GM19468 (cell line): ENCODE results near the gene IQSEC1.

ENCODE experiments used
- ATAC-seq: cut with Tn5 transposase; IDR thresholded peaks from one replicate; pipeline ENCODE4 v1.9.1; 2021; ENCODE audit warnings: mild to moderate bottlenecking, moderate library complexity, moderate number of reproducible peaks; ENCODE audit not compliant: unreplicated experiment; ENCODE audit errors: extremely low read depth

IQSEC1 gene

DNA sequence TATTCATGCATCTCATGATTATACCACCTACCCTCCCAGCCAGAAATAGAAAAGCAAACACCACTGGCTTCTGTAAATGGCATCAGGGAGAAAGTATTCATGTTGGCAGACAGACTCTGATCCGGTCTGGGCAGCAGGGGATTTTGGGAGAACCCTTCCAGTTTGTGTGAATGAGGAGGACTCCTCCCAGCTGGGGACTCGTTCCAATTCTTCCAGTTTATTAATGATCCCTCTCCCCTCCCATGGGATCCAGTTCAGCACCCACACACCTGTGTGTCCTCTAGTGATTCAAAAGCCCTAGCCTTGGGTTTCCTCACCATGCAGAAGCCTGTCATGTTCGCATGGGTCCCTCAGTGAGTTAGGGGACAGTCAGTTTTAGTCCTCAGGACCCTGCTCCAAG lies 110.9 kb downstream of the IQSEC1 start:
- ATAC-seq, result no peak

DNA sequence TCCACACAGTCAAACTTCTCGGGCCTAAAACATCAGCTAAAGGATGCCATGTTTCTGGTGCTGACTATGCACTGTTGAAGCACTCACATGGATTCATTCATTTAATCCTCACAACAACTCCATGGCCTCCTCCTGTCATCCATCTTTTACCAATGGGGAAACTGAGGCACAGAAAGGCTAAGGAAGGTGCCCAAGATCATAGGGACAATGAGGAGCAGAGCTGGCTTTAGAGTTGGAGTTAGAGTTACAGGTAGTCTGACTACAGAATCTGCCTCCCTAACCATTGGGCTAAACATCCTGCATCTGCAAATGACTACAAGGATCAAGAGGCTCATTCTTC lies 111.6 kb downstream of the IQSEC1 start:
- ATAC-seq, result no peak

DNA sequence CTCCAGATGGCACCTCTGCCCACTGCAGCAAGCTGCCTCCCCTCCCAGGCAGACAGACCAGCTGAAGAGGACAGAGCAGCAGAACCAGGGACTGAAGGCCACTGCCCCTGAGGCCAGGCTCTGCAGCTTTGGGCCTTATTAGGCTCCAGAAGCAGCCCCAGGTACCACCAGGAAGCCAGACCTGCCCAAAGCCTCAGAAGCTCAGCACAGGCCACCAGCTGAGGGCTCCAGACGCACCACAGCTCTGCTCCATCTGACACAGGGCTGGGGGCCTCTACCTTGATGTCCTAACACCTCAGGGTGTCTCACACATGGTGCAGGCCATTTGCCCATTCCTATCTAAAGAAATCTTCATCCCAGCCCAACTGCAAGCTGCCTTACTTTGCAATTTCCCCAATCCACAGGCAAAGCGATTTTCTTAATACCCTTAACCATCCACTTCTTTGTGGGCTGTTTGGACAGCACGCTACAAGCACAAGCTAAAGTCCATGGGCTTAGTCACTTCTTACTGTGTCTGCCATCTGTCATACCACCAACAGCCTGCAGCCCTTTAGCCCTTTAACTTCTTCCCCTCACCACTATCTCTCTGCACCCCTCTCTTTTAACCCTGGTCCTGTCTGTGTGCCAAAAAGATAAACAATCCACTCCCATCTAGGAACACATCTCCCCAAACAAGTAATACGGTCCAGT lies 112.1 kb downstream of the IQSEC1 start:
- no peak for ATAC-seq

DNA sequence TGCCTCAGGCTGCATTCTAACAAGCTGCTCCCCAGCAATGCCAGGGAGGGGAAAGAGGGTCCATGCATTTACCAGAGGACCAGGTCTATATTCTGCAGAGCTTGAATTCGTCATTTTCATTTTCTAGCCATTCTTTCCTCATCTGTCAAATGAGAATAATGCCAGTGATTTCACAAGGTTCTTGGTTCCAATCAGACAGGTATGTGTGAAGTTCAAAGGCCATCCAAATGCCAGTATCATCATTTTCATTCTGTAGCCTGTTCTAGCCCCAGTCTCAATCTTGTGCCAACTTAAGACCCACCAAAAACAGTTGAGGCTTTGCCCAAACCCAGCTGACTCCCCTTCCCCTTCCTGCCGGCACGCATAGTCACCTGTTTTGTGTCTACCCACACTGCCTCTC lies 112.7 kb downstream of the IQSEC1 start:
- no peak for ATAC-seq

DNA sequence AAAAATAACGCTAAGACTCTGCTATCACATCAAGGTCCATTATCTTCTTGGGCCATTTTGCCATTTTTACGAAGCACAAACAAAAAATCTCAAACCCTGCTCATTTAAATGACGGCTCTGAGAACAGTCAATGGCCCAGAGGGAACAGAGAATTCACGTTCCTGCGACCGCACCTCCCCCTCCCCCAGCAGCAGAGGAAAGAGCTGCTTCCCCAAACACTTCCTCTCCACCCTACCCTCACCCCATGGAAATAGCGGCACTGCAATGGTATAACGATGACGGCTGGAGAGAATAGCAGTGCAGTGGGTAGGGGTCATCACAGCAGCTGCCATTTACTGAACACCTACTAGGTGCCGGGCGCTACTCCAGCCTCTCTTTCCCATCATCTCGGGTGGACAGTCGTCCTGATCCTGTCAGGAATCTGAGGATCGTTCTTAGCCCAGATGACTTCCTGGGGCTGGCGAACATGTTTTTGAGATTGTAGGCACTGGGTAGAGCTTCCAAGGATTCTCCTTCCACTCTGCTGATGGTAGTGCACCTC lies 113.3 kb downstream of the IQSEC1 start:
- no peak for ATAC-seq

DNA sequence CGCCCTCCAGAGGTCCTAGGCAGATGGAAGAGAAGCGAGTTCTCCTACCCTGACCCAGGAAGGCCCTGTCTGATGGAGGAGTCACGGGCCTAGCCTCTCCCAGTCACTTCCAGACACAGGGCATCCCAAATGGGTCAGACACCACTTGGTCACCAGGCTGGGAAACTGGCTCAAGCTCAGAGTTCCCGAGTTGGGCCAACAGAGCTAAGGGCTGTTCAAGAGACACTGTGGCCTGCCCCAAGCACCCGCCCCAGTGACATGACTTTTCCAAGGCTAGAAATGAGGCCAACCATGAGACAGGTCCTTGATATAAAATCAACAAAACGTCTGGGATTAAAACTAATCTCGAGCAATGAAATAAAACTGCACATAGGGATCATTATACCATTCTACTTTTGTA lies 113.8 kb downstream of the IQSEC1 start:
- ATAC-seq, result no peak

DNA sequence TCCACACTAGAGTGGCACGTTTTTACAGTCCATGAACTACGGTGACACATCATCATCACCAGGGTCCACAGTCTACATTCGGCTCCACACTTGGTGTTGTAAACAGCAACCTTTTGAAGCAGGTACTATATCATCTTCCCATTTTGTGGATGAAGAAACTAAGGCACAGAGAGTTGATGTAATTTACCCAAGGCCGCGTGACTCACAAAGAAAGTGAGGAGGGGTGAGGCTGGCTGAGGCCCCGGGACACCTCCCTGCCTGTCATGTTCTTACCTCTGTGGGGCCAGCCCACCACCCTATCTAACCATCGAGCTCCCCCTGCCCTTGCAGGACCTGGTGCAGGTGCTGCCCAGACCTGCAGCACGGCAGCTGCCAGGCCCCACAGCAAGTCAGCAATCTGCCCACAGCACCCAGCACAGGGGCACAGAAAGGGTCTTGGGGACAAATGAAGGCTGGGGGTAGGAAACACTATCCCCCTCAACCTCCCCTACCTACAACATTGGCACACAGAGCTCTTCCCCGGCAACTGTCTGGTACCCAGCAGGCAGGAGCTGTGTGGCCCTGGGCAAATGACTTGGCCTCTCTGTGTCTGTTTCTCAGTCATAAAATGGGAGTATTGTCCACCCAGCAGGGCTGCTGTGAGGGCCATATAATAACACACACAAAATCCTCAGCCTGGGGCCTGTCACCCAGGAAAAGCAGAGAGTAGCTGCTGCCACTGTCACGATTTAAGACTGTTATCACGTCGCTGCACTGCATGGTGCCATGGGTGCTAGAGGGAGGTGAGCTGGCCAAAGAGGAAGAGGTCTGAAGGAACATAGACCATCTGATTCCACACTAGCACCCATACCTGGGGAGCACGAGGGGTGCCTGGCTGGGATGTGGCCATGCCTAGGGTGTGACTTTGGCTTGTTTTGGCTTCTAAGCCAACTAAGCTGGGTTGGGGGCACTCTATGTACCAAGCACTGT lies 115.1 kb downstream of the IQSEC1 start:
- no peak for ATAC-seq

DNA sequence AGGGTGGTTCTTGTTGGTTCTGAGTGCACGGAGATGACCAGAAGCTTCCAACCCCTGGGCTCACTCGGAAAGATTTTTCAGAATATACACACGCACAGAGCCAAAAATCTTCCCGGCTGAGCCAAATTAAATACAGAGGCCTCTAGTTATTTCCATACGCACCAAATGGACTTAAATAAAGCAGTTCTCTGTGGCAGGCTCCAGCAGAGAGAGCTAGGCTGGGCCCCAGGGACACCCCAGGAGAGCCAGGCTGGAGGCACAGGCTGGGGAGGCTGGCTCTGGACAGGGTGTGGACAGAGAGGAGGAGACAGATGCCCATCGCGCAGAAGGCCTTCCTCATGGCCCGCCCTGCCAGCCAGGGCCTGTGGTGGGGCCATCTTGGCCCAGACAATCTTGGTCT lies 115.9 kb downstream of the IQSEC1 start:
- ATAC-seq, result no peak

DNA sequence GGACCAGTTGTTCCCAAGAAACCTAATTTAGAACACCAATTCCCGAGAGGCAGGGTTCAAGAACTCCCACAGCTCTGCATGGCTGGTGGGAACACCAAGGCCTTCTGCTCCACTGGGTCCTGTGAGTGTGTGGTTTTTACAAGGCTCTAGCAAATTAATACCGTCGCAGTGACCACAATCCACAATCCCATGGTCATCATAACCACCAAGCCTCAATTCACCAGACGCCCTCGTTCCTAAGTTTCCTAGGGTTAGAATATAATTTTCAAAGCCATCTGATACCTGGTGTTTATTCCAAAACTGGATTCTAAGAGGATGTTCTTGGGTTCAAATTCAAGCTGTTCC lies 116.9 kb downstream of the IQSEC1 start:
- ATAC-seq, result no peak

DNA sequence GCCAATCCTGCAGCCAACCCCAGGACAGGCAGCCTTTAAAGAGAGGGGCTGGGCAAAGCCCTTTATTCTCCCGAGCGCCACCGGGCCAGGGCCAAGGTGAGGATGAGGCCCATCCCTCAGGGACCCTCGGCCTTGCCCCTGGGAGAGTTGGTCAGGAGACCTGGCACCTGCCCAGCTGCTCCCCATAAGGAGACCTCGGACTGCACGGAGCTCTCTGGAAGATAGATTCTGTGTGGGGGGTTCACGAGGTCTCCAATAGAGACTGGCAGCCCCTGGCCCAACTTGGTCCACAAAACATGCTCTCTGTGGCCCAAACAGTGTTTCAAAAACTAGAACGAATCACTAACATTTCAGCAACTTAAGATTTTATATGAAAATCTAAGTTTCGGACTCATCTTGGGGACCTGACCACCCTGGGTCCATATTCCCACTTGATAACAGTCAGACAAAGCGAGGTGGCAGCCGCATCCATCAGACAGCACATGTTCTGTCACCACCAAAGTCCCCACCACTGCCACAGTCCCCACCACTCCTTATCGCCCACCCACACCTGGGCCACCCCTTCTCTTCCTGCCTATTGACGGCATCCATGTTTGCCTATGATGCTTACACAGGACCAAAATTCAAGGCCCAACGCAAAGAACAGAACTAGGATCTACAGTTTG lies 117.4 kb downstream of the IQSEC1 start:
- ATAC-seq, result no peak

DNA sequence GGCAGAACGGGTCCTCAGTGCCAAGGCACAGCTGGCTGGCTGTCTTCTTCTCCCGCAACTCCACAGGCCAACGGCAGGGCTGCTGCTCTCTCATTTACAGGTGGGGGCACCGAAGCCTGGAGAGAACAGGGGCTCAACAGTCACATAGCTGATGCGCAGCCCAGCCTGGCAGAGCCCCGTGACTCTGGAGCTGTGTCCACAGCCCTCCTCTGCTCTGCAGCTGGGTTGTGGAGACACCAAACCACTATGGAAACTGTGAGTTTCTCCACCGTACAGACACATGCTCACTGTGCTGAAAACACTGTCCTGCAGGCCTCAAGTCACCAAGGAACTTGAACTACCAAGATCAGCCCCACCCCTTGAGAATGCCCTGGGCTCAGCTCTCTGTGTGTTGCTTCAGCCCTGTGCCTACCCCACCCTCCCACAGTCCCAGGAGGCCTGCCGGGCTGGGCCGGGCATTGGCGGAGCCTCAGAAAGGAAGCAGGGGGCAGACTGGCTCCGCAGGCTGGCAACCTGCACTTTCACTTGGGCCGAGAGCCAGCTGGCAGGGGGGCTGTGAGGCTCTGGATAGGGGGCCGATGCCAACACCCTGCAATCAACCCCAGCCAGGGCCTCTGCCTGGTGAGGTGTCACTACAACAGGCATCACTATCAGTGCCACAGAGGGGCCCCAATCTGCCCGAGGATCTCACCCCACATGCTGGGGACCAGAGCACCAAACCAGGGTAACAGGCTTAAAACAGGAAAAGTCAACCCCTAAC lies 118.2 kb downstream of the IQSEC1 start:
- peak; percentile 25 for ATAC-seq

DNA sequence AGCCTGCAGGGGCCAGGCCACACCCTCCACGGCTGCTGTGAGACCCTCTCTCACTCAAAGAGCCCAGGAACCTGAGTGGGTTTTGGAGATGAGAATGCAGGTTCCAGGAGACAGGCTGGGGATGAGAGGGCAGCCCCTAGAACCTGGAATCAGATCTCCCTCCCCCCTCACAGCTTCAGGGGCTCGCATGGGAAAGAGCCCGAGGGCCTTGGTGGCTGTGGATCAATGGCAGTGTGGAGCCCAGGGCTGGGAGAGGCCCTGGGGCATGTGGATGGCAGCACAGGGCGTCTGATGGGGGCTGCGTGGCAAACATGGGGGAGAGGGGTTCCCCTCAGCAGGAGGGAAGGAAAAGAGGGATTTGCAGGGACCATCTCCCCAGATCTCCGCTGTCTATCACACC lies 119.0 kb downstream of the IQSEC1 start:
- no peak for ATAC-seq

DNA sequence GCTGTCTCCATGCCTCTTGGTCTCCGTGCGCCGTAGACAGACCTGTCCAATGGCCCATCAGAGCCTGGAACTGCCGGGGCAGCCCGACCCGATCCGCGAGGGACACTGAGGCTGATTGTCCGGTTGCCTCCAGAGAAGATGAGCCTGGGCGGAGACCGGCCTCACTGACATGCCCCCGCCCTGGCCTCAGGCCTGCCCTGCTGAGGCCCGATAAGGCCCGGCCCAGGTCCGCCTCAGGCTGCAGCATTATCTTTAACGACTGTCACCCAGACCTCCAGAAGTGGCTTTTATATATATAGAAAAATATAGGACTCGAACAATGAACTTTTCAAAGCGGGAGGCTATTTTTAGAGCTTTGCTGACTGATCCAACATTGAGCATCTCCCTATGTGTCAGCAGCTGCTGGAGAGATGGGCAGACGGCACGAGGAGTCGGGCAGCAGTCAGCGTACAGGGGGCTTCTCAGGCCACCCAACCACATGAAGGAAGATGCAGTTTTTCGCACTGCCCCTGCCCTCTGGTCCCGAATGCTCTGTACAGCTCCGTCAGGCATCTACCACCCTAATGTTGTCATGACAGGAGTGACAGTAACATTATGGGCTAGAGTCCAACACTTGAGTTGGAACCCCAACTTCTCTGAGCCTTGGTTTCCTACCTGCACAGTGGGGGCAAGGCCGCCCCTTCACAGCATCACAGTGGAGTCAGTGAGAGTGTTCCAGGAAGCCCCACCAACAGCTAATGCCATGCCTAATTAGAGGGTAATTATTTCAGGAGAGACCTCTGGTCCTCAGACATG lies 119.8 kb downstream of the IQSEC1 start:
- ATAC-seq, result no peak

DNA sequence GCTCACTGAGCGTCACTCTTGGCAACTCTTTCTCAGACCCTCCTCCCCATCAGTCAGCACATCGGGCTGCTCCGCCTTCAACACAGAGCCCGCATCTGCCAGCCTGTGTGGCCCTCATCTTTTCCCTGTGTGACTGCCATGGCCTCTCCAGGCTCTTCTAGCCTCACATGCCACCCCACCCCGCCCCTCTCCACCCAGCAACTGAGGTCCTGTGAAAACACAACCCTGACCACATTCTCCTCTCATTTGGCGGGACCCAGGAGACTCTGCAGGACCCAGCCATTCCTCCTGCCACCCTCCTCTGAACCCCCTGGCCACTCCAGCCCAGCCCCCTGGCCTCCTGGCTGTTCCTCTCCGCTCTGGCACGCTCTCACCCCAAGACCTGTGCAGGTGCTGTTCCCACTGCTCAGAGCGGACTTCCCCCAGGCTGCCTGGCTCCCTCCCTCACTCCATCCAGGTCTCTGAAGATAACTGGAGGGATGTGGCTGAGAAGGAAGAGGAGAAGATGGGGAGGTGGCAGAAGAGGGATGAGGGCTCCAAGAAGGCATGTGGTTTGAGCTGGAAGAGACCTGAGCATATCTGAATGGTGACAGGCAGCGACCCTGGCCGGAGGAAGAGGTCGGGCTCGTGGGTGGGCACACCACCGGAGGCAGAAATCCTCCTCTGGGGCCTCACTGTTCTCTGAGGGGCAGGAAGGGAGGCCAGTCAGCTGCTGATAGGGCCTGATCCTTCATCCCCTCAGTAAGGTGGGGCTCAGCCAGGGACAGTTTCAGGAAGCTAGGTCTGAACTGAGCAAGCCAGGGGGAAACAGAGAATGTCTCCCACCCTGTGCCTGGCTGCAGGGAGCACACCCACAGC lies 120.7 kb downstream of the IQSEC1 start:
- no peak for ATAC-seq

DNA sequence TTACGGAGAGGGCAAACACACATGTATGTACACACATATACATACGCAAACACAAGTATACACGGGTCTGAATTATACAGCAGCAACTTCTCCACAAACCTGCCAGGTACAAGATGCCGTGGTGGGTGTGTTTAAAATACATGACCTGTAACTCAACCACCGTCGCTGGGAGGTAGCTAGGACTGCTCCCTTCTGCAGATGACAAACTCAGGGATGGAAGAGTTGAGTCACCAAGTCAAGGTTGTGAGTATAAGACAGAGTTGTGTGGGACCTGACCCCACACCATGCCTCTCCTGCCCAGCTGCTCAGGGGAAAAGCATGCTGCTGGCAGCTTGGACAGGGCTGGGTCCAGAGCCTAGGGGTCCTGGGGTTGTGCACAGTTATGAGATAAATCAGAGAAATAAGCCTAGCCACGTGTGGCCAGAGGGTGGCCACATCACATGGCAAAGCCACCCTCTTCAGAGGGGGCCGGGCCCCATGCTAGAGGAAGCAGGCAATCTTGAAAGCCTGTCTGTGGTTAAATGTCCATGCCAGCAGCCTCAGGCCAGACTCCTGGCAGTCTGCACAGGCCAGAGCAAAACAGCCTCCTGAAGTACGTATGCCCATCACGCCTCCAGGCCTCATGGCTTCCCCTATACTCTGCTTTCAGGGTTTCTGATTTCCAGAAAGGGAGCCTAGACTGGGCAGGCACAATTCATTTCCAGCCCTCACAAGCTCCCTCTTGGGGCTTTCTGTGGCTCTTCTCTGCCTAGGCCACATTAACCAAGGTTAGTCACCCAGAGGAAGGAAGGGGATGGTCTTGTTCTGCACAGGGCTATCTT lies 124.1 kb downstream of the IQSEC1 start:
- ATAC-seq, result peak; percentile 36

DNA sequence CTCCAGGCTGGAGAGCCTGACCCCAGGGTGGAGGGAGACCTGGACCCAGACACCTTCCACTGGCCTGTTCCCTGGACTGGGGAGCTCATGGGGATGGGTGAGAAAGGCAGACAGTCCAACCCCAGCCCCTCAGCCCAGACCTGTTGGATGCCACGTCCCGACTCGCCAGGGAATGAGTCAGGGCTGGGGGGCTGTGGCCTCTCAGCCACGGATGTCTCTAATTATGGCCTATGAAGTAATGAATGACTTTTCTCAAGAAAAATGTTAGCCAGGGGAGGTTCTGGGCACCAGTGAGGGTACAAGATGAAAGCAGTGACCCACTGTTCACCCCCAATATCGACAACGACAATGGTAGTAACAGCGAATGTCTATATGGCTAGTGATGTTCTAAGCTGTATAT lies 124.9 kb downstream of the IQSEC1 start:
- no peak for ATAC-seq

DNA sequence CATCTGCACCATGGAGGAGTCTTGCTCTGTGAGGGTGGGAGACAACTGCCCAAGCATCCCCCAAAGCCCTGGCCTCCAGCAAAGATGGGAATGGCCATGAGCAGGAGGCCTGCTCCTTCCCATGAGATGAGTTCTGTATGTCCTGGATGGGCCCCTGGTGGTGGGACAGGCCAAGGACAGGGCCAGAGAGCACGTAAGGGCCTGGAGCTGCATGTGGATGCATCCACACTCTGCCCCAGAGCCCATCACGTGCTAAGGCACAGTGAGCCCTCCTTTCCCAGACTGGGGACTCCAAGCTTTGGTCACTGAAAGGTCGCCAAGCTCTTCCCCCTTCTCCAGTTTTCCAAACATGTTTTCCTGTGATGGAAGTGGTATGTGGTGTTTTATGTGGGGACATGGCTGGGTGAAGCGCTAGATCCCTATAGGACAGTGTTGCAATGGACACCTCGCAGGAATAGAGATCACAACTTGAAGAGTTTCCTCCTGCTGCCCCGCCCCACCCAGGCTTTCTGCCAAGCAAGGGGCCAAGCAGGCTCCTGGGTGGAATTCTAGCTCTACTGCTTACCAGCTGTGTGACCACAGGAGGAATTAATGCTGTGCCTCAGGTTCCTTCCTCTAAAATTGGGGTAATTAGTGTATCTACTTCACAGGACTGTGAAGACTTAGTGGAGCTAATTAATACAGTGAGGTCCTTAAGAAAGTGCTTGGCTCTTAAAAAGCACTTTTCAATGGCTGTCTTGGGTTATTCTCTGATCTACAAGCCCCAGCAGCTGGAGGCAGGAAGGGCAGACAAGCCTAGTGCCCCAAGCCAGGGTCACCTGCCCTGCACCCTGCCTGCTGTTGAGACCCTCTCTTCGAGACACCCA lies 125.5 kb downstream of the IQSEC1 start:
- ATAC-seq, result no peak
